SK-N-MC (cell line): ENCODE results near the gene ATP1A2.

ENCODE experiments used
- EZH2 ChIP-seq: fragments of 200-600 bp; sonication (generic); IDR thresholded peaks from one replicate; pipeline ENCODE4 v1.6.1; 2017; ENCODE audit warnings: antibody characterized with exemption
- POLR2AphosphoS5 ChIP-seq: IDR thresholded peaks from 2 replicates; pipeline ENCODE4 v1.6.1; 2012; ENCODE audit warnings: mild to moderate bottlenecking, low read depth, low read length, borderline replicate concordance

GRCh38 chr1:160086456-160086892 lies 29.1 kb upstream of the ATP1A2 start:
- TF ChIP-seq POLR2AphosphoS5 (no peak), EZH2 (no peak)
